GM12864 (cell line): ENCODE measurements around the gene EDA.

Experiments used
- DNase-seq: peaks from one replicate; pipeline ENCODE4 v3.0.0-alpha.2; 2011; ENCODE audit warnings: low read depth
- H3K4me3 ChIP-seq: 2 replicates; pipeline ENCODE4 v1.5.1; 2011; ENCODE audit warnings: mild to moderate bottlenecking, low read depth, low read length, control low read depth
- CTCF ChIP-seq: IDR thresholded peaks from 2 replicates; pipeline ENCODE4 v1.5.1; 2011; ENCODE audit warnings: low read depth, mild to moderate bottlenecking, moderate library complexity, low read length, control low read depth, inconsistent platforms; ENCODE audit errors: missing control alignments

Gene EDA

DNA sequence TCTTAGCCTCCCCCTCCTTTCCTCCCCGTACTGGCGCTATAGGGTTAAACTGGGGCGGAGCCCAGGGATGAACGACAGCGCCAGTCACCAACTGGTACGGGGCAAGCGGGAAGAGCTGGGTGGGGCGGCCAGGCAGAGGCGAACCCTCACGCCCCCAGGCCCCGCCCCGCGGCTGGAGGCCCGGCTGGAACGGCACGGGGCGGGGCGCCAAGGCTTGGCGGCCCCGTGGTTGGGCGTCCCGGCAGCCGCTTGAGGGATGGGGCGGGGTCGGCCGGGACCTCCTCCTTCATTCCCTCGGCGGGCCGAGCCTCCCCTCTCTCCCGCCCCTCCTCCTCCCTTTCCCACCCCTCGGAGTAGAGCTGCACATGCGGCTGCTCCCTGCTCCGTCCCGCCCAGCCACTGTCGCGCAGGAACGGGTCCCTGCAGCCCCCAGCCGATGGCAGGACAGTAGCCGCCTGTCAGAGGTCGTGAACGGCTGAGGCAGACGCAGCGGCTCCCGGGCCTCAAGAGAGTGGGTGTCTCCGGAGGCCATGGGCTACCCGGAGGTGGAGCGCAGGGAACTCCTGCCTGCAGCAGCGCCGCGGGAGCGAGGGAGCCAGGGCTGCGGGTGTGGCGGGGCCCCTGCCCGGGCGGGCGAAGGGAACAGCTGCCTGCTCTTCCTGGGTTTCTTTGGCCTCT, at the start of gene EDA:
TSS of gene EDA (plus strand) at position 335 of the 678 bp plus-strand sequence.
- DNase-seq, result no peak
- H3K4me3 ChIP-seq, result no peak within 1 kb of the TSS
- TF ChIP-seq CTCF, result no peak

DNA sequence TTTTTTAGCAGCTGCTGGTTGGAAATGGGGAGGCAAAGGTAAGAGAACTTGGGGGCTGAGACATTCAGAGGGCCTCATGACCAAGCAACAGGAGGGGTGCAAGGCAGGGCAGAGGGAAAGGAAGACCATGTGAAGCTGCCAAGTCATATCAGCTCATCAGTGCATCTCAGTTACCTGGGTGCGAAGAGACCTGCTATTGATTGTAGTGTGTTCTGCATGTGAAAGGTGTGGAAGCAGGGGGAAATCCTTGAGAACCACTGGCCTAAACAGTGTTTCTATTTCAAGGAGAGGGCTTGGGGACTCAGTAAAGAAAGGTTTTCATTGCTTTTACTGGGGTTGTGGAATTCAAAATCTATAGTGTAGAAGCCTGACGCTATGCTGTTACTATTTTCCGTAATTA, 47.1 kb upstream of the EDA start:
- no peak overlapping the region for H3K4me3 ChIP-seq
- no peak for DNase-seq
- no peak for TF ChIP-seq CTCF

GRCh38 chrX:69597399-69597798, 18.5 kb upstream of the EDA start:
- H3K4me3 ChIP-seq, result no peak overlapping the region
- DNase-seq, result no peak
- no peak for TF ChIP-seq CTCF

- DNase-seq, result no peak
- no peak for TF ChIP-seq CTCF
- no peak overlapping the region for H3K4me3 ChIP-seq
Observed at GRCh38 chrX:69600182-69600581, 15.7 kb upstream of the EDA start.

GRCh38 chrX:69603566-69604194, 12.2 kb upstream of the EDA start:
- TF ChIP-seq CTCF, result no peak
- no peak for DNase-seq

GRCh38 chrX:69605521-69605920, 10.4 kb upstream of the EDA start:
- H3K4me3 ChIP-seq, result no peak overlapping the region
- TF ChIP-seq CTCF, result no peak
- DNase-seq, result no peak

More at GRCh38 chrX:69603566-69604194, 12.2 kb upstream of the EDA start:
- no peak overlapping the region for H3K4me3 ChIP-seq

DNA sequence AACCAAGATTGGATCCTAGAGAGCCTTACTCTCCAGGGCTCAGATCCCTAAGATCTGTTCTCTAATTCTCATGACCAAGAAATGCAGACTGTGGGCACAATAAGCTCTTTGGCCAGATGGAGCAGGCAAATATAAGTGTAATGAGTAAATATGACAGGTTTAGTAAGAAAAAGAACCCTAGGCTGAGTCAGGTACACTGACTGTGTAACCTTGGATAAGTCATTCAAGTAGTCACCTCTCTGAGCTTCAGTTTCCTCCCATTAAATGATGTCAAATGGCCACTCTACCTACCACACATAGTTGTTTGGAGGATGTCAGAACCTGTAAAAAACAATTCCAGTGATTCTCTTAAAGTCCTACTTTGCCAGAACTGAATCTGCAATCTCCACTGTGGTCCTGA, 8.3 kb upstream of the EDA start:
- DNase-seq, result no peak
- TF ChIP-seq CTCF, result no peak
- no peak overlapping the region for H3K4me3 ChIP-seq
